Neural progenitor cell (in vitro differentiated cells): ENCODE measurements around the gene PCDH9.

ENCODE experiments used
- CTCF ChIP-seq: fragments of 200-600 bp; sonication (generic); IDR thresholded peaks from 2 replicates; pipeline ENCODE4 v1.5.1; 2017; ENCODE audit warnings: antibody characterized with exemption, mild to moderate bottlenecking
- EZH2 ChIP-seq: fragments of 200-600 bp; sonication (generic); IDR thresholded peaks from 2 replicates; pipeline ENCODE4 v1.6.1; 2017; ENCODE audit warnings: antibody characterized with exemption, mild to moderate bottlenecking, moderate library complexity
- EZH2phosphoT487 ChIP-seq: fragments of 200-600 bp; sonication (generic); IDR thresholded peaks from 2 replicates; pipeline ENCODE4 v1.6.1; 2017; ENCODE audit warnings: antibody characterized with exemption

DNA sequence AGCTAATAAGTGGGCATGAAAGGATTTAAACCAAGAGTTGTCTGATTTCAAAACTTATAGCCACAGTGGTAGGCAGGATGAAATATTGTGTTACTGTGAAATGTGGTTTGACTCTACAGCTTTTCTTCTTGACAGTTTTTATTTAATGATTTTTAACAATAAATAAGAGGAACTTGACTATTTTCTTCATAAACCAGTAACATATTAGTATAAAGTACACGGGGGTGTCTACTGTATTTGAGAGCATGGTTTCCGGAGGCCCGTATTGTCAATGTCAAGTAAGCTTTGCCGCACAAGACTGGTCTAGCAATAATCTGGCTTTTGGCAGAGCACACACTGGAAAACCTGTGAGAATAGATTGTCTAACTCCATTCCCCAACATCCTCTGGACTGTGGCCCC is 894.5 kb downstream of the PCDH9 start:
- TF ChIP-seq CTCF: no peak
- no peak for TF ChIP-seq EZH2
- TF ChIP-seq EZH2phosphoT487: no peak
